Islet of Langerhans (tissue), 1 donor: ENCODE results near the gene ZCCHC3.
A peak's percentile ranks its signal among the peaks of the same experiment; 100 is the strongest.

Experiments used
- FAIRE-seq: peaks from one replicate; lab custom pipeline; 2011; peaks lifted over from hg19 to GRCh38; lab: Jason Lieb, UNC

Gene ZCCHC3

DNA sequence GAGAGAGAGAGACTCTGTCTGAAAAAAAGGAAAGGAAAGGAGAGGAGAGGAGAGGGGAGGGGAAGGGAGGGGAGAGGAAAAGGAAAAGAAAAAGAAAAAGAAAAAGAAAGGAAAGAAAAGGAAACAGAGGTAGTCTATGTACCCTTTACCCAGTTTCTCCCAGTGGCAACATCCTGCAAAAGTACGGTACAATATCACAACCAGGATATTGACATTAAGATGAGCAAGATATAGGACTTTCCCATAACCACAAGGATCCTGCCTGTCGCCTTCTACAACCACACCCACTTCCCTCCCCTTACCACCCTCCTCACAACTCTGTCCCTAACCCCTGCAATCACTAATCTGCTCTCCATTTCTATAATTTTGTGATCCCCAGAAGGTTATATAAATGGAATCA, 10.9 kb upstream of the ZCCHC3 start:
- FAIRE-seq, result no peak

DNA sequence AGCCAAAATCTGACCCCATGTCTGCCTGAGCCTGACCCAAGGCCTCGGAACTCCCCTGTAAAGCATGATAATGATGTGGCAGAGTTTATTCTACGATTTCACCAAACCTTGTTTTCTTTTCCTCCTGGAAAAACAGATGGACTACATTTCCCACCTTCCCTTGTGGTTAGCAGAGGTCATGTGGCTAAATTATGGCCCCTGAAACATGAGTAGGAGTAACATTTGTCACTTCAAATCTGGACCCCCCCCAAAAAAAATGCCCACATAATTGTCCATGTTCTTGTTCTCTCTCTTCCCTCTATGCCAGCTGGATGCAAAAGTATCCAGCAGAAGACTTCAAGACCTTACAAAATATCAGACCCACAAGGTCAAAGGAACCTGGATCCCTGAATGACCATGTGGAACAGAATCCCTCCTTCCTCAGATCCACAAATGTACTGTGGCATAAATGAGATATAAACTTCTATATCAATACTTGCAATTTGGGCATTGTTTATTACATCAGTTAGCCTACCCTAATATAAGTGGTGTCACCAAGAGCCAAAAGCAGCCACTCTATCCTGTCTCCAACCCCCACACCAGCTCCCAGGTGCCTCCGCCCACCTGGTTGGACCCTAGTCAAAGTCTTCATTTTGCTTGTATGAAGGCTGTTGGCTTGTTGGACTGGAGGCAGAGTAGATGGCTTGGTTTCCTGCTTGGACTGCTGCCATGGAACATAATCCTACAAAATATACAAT, 8.2 kb upstream of the ZCCHC3 start:
- FAIRE-seq, result no peak

- FAIRE-seq, result no peak
These were observed 7.7 kb upstream of the ZCCHC3 start for GRCh38 chr20:289693-290083.

- no peak for FAIRE-seq
These were observed 7.1 kb upstream of the ZCCHC3 start, which contains the start of gene C20orf96 for GRCh38 chr20:290084-290831. TSS of gene C20orf96 (minus strand) at chr20:290750. CDS start at chr20:290610, 140 bp downstream.

- no peak for FAIRE-seq
These were observed 2.8 kb upstream of the ZCCHC3 start for GRCh38 chr20:294602-295001.

- FAIRE-seq, result no peak
These were observed 1.6 kb upstream of the ZCCHC3 start for GRCh38 chr20:295804-296203.

DNA sequence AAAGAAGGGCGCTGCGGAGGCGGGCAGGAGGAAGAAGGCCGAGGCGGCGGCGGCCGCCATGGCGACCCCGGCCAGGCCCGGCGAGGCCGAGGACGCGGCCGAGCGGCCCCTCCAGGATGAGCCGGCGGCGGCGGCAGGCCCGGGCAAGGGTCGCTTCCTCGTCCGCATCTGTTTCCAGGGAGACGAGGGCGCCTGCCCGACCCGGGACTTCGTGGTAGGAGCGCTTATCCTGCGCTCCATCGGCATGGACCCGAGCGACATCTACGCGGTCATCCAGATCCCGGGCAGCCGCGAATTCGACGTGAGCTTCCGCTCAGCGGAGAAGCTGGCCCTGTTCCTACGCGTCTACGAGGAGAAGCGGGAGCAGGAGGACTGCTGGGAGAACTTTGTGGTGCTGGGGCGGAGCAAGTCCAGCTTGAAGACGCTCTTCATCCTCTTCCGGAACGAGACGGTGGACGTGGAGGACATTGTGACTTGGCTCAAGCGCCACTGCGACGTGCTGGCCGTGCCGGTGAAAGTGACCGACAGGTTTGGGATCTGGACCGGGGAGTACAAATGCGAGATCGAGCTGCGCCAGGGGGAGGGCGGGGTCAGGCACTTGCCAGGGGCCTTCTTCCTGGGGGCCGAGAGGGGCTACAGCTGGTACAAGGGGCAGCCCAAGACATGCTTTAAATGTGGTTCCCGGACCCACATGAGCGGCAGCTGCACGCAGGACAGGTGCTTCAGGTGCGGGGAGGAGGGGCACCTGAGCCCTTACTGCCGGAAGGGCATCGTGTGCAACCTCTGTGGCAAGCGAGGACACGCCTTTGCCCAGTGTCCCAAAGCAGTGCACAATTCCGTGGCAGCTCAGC, 780 bp downstream of the ZCCHC3 start:
- FAIRE-seq, result no peak

GRCh38 chr20:298776-299391, 1.5 kb downstream of the ZCCHC3 start:
- FAIRE-seq, result no peak

DNA sequence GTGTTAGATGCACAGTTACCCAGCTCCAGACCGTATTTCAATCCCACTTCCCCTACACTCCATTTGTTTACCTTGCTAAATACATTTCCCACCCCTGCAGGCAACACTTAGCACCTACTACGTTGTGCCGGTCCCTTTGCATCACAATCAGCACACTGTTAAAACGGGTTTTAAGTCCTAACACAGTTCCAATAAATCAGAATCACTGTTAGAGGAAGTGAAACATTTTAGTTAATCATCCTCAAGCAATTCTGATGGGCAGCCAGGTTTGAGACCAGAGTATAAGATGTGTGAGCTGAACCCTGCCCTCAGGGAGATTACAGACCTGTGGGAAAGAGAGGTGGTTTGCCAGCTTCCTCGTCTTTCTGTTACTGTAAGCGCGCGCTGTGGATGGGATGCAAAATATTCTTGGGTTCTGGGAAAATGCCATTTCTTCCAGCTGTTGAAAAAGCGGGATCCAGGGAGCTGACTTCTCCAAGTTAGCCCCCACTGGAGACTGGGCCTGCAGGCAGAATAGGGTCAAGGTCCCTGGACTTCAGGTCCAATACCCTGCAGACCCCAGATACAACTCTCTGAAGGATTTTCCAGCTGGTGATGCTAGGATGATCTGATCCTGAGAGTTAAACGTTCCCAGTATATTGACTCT, 3.1 kb downstream of the ZCCHC3 start:
- no peak for FAIRE-seq

DNA sequence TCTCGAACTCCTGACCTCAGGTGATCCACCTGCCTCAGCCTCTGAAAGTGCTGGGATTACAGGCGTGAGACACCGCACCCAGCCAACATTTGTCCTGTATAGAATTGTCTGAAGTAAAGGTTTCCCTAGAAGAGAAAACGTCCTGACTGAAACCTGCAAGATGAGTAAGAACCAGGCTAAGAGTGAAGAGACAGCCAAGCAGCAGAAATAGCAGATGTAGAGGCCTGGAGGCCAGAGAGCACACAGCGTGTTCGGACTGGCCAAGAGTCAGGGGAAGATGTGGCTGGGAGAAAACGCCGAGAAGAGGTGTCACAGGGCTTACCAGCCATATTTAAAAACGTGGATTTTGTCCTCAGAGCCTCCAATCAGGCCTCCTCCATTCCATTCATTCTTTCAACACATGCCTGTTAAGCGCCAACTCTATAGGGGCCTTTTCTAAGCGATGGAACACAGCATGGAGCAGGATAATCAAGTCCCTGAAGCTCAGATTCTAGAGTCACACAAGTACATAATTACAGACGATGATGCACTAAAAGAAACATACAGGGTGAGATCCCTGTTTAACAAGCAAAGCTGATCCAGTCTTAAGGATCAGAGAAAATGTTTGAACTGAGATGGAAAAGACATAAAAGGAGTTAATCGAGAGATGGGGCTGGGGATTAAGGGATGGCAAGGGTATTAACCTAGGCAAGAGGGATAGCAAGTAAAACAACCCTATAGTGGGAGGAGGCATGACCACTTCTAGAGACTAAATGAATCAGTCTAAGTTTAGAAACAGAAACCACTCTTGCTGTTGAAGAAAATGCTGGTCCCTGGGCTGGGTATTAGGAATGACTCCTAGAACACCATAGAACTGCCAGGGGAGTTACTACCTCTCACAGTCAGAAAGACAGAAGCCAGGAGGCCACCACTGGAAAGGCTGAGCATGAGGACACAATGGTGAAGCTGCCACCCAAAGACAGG, 4.8 kb downstream of the ZCCHC3 start:
- FAIRE-seq, result no peak

DNA sequence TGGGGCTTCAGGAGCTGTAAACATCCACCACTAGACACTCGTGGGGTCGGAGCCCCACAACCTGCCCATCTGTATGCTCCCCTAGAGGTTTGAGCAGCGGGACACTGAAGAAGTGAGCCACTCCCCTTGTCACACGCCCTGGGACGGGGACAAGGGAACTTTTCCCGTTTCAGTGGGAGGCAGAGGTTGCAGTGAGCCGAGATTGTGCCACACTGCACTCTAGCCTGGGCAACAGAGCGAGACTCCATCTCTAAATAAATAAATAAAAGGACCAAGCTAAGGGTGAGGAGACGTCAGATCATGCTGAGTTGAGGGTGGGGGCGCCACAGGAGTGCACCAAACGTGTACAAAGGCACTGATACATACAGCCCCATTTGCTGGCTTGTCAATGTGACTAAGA, 8.4 kb downstream of the ZCCHC3 start:
- FAIRE-seq, result no peak

DNA sequence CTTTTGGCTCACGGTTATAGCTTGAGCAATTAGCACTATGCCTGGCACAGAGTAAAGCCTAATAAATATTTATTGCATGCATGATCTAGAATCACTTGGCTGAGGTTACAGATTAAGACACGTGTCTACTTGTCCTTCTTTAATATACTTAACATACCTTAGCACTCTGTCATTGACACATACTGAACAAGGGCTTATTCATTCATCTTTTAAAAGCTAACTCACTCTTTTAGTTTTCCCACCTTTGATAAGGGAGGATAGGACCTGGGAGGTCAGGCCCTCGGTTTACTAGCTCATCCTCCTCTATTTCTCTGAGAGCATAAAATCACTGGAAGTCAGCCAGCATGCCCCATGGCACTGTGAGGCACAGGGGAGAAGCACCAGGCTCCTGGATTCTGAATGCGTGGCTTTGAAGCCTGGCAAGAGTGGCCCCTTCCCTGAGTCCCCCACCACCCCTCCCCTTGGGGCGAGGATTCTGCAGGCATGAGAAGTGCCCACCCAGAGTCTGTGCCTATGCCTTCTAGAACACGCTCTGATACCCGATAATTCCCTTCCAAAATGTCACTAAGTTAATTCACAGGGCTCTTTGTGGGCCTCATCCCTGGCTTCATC, 11.2 kb downstream of the ZCCHC3 start:
- no peak for FAIRE-seq

GRCh38 chr20:309306-309840, 12.0 kb downstream of the ZCCHC3 start:
- no peak for FAIRE-seq

DNA sequence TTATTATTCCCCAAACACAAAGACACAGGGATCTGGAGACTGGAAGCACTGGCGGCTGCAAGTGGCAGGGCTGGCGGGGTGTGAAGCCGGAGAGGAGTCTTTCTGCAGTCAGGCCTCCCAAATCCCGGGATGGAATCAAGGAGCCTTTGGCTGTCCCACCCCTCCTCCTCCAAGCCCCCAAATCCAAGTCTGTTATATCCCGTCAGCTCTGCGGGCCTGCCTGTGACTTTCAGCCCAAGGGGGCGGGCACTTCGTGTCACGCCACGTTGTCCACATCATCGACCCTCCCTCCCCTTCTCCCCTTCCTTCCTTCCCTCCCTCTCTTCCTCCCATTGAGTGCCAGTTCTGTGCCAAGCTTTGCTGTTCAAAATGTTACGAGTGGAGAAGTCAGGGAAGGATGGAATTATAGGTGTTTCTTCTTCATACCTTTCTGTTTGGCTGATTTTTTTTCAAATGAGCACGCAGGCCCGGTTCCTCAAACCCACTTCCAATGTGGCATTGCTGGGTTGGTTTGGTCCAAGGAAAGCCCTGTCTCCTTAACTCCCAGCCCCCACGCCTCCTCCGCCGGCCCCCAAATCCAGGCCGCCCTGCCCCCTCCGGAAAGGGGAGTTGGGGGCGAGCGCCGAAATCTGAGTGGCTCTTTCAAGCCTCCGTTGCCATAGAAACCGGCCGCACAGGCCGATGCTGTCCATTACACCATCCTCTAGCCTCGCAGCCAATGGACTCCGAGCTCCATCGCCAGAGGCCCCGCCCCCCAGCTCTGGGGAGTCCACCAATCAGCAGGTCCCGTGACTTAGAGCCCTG, 12.7 kb downstream of the ZCCHC3 start:
- FAIRE-seq, result no peak

DNA sequence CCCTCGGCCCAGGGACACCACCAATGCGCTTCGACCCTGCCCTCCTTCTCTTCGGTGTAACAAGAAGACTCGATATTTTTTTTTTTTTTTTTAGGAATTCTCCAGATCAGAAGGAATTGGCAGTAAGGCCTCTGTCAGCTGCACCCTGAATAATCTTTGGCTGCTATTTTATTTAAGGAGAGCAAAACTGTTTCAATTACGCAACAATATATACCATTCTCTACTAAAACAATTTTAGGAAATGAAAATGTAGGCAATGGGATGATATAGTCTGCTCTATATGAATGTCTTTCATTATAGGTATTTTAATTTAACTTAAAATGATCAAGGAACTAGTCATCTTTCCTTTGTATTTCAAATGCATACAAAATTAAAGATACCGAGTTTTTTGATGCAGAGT, 13.3 kb downstream of the ZCCHC3 start:
- FAIRE-seq, result peak; percentile 93

- no peak for FAIRE-seq
These were observed 14.2 kb downstream of the ZCCHC3 start for GRCh38 chr20:311609-312008.

- no peak for FAIRE-seq
These were observed 14.7 kb downstream of the ZCCHC3 start for GRCh38 chr20:312067-312466.

- FAIRE-seq, result no peak
These were observed 15.5 kb downstream of the ZCCHC3 start for GRCh38 chr20:312866-313265.

DNA sequence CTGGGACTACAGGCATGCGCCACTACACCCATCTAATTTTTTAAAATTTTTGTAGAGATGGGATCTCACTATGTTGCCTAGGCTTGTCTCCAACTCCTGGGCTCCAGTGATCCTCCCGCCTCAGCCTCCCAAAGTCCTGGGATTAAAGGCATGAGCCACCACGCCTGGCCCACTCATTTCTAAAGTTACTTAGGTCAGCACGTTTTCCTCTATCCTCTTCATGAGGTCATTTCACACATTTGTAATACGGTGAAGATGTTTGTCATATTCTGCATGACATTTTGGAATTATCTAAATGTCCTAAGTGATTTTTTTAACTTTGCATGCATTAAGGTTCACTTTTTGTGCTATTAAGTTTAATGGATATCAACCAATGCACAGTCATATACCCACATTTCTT, 16.0 kb downstream of the ZCCHC3 start:
- no peak for FAIRE-seq
